Fibroblast of lung (primary cell): ENCODE results near the gene PRPF39. TPM values are rescaled to one million over a fixed set of nuclear protein-coding genes. Genes with fewer than 3 reads are reported as not detected.

Experiments used
- DNase-seq, 2 donors: peaks; one replicate each; pipeline versions ENCODE4 v3.0.0 to v3.0.0-alpha.2; 2010; ENCODE audit warnings: low read depth in 2 of 2
- H2AFZ ChIP-seq: 2 replicates; pipeline ENCODE4 v1.5.1; 2012; ENCODE audit warnings: low read length, control low read depth, inconsistent platforms
- H3K27ac ChIP-seq: 2 replicates; pipeline ENCODE4 v1.5.1; 2011; ENCODE audit warnings: low read length, control low read depth; ENCODE audit not compliant: insufficient read depth
- H3K27me3 ChIP-seq: 2 replicates; pipeline ENCODE4 v1.5.1; 2011; ENCODE audit warnings: mild to moderate bottlenecking, low read length; ENCODE audit not compliant: control insufficient read depth, insufficient read depth
- H3K36me3 ChIP-seq: 2 replicates; pipeline ENCODE4 v1.5.1; 2011; ENCODE audit warnings: low read length; ENCODE audit not compliant: control insufficient read depth, insufficient read depth
- H3K4me1 ChIP-seq: 2 replicates; pipeline ENCODE4 v1.5.1; 2011; ENCODE audit warnings: low read length; ENCODE audit not compliant: control insufficient read depth, insufficient read depth; ENCODE audit errors: extremely low read depth
- H3K4me2 ChIP-seq: 2 replicates; pipeline ENCODE4 v1.5.1; 2011; ENCODE audit warnings: low read length, control low read depth; ENCODE audit not compliant: insufficient read depth; ENCODE audit errors: extremely low read depth
- H3K4me3 ChIP-seq, 4 experiments: fragments of 200-600 bp in 1 of 4; sonication (generic) in 1 of 4; replicated peaks in 1 of 4; 2 replicates each; pipeline ENCODE4 v1.5.1; 2011 to 2016; ENCODE audit warnings: low read length in 4 of 4, low read depth in 3 of 4, mild to moderate bottlenecking in 3 of 4, control low read depth in 2 of 4, inconsistent platforms in 1 of 4, mixed read lengths in 1 of 4; ENCODE audit not compliant: insufficient read depth in 1 of 4; ENCODE audit errors: control extremely low read depth in 1 of 4
- H3K79me2 ChIP-seq: 2 replicates; pipeline ENCODE4 v1.5.1; 2012; ENCODE audit warnings: mild to moderate bottlenecking, low read length, inconsistent platforms; ENCODE audit not compliant: control insufficient read depth, insufficient read depth
- H3K9ac ChIP-seq: 2 replicates; pipeline ENCODE4 v1.5.1; 2011; ENCODE audit warnings: mild to moderate bottlenecking, low read length, control low read depth; ENCODE audit not compliant: insufficient read depth
- H3K9me3 ChIP-seq: 2 replicates; pipeline ENCODE4 v1.5.1; 2012; ENCODE audit warnings: low read depth, low read length; ENCODE audit not compliant: control insufficient read depth, insufficient read depth
- H4K20me1 ChIP-seq: 2 replicates; pipeline ENCODE4 v1.5.1; 2011; ENCODE audit warnings: low read length; ENCODE audit not compliant: control insufficient read depth, insufficient read depth; ENCODE audit errors: extremely low read depth
- EZH2 ChIP-seq: IDR thresholded peaks from 2 replicates; pipeline ENCODE4 v1.5.1; 2012; ENCODE audit warnings: low read length, control low read depth, mild to moderate bottlenecking; ENCODE audit errors: missing control alignments
- polyA plus RNA-seq, 2 donors: library from polyadenylated mRNA; depleted of rRNA in 1 of 2; stranded (reverse) in 1 of 2; unstranded in 1 of 2; fragments of >200 nt; gene quantifications; 2 replicates each; pipeline ENCODE4 v1.2.1, GENCODE V29; 2011 to 2012; ENCODE audit warnings: missing spikeins in 1 of 2
- total RNA-seq: library from RNA; depleted of rRNA; stranded (reverse); fragments of >200 nt; gene quantifications from 2 replicates; pipeline ENCODE4 v1.2.1, GENCODE V29; 2014
- TF ChIP-seq, protein P1 (sequence below), 2 donors: IDR thresholded peaks in 1 of 2; conservative IDR thresholded peaks in 1 of 2; 1 replicate in 1 of 2; 2 replicates in 1 of 2; pipeline ENCODE4 v1.5.1; 2011 to 2012; ENCODE audit warnings: low read length in 2 of 2, control low read depth in 1 of 2, inconsistent platforms in 1 of 2, low read depth in 1 of 2, mild to moderate bottlenecking in 1 of 2

Gene PRPF39
- total and polyA plus RNA-seq, 2 donors (not counting 1 experiment from before 2014, with no cell fraction given), result 28.4 to 28.5 TPM

DNA sequence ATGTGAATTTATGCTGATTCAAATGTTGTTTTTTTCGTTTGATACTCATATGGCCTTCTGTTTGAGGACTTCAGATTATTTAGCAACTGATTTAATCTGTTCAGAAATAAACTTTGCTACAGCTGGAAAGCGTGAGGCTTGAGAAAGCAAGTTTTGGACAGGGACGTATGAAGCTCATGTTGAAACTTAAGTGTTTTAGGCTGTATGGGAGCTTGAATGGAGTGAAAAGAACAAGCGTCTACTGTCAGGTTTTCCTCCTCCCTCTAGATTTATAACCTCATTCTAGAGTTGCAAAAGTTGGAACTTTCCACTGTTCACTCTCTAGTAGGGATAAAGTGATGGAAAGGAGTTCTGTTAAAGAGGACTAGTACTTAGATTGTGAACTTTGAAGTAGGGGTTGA, 1.0 kb downstream of the PRPF39 start:
- Histone ChIP-seq H3K4me3 (peak overlapping the region; percentile 73 to 98 (median 82)), H3K36me3 (no peaks in the 10 kb centered on the region), H3K9me3 (no peaks in the 10 kb centered on the region), H4K20me1 (no peaks in the 10 kb centered on the region), H3K27ac (peak overlapping the region; percentile 74), H3K79me2 (peaks cover 59% of the 10 kb centered on the region), H3K4me2 (peak overlapping the region; percentile 71), H2AFZ (no peak overlapping the region), H3K27me3 (no peaks in the 10 kb centered on the region), H3K9ac (no peak overlapping the region), H3K4me1 (no peaks in the 10 kb centered on the region)
- TF ChIP-seq EZH2, result no peak
- TF ChIP-seq, protein P1, sequence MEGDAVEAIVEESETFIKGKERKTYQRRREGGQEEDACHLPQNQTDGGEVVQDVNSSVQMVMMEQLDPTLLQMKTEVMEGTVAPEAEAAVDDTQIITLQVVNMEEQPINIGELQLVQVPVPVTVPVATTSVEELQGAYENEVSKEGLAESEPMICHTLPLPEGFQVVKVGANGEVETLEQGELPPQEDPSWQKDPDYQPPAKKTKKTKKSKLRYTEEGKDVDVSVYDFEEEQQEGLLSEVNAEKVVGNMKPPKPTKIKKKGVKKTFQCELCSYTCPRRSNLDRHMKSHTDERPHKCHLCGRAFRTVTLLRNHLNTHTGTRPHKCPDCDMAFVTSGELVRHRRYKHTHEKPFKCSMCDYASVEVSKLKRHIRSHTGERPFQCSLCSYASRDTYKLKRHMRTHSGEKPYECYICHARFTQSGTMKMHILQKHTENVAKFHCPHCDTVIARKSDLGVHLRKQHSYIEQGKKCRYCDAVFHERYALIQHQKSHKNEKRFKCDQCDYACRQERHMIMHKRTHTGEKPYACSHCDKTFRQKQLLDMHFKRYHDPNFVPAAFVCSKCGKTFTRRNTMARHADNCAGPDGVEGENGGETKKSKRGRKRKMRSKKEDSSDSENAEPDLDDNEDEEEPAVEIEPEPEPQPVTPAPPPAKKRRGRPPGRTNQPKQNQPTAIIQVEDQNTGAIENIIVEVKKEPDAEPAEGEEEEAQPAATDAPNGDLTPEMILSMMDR (conservative IDR thresholded peaks at IDR 0.05 in 1 of 2, IDR thresholded peaks at IDR 0.05 in 1 of 2; ENCODE audit: low read depth in 1 of 2, low read length in 2 of 2), result no peak
- DNase-seq, result peak; percentile 17 to 75

DNA sequence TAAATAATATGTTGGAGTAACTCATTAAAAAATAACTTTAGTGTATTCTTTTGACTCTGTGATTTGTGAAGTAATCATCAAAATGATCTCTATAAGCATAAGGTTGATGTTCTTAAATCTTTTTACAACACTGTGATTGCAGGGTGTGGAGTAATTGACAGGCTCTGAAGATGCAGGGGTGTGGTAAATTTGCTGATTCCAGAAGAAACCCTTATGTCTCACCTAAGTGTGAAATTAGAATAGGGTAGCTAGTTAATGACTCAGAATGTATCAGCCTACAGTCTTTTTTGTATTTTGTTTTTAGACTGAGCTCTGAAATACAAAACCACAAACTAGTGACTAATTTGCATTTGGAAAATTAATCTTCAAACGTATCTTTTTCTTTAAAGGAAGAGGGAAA, 5.9 kb downstream of the PRPF39 start:
- Histone ChIP-seq H3K27me3 (no peaks in the 10 kb centered on the region), H3K9ac (no peak overlapping the region), H3K4me2 (peak overlapping the region; percentile 42), H3K36me3 (no peaks in the 10 kb centered on the region), H3K9me3 (no peaks in the 10 kb centered on the region), H2AFZ (no peak overlapping the region), H3K4me3 (no peak overlapping the region), H3K27ac (no peak overlapping the region), H3K4me1 (no peaks in the 10 kb centered on the region), H3K79me2 (peaks cover 94% of the 10 kb centered on the region), H4K20me1 (peaks cover 2% of the 10 kb centered on the region)
- TF ChIP-seq, protein P1 (conservative IDR thresholded peaks at IDR 0.05 in 1 of 2, IDR thresholded peaks at IDR 0.05 in 1 of 2; ENCODE audit: low read depth in 1 of 2, low read length in 2 of 2), result no peak
- TF ChIP-seq EZH2, result no peak
- peak; percentile 32 to 75 for DNase-seq

DNA sequence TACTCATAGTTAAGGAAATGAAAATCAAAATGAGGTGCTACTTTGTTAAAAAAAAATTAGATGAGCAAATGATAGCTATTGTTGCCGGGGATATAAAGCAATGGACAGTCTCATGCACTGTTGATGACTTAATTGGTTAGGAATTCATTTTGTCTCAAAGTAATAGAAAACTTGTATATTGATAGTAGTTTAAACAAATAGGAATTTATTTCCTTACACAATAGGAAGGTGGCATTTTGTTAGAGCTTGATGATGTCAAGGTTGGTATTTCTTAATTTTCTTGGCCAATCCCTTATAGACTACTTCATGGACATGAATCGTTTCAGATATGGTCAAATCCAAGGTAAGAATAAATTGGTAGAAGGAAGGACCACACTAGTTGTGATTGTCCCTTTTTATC, 7.8 kb downstream of the PRPF39 start:
- Histone ChIP-seq H3K4me3 (no peak overlapping the region), H3K4me2 (no peak overlapping the region), H3K9ac (no peak overlapping the region), H3K27ac (no peak overlapping the region), H3K36me3 (peaks cover 3% of the 10 kb centered on the region), H2AFZ (no peak overlapping the region), H3K79me2 (peaks cover 79% of the 10 kb centered on the region), H3K27me3 (no peaks in the 10 kb centered on the region), H4K20me1 (peaks cover 2% of the 10 kb centered on the region), H3K9me3 (no peaks in the 10 kb centered on the region), H3K4me1 (no peaks in the 10 kb centered on the region)
- TF ChIP-seq, protein P1 (conservative IDR thresholded peaks at IDR 0.05 in 1 of 2, IDR thresholded peaks at IDR 0.05 in 1 of 2; ENCODE audit: low read depth in 1 of 2, low read length in 2 of 2), result no peak
- TF ChIP-seq EZH2, result no peak
- peak; percentile 19 to 58 for DNase-seq
